Omental fat pad (tissue), 4 donors: Measurements from ENCODE around the gene GKN1. TPM values are rescaled to one million over a fixed set of nuclear protein-coding genes. Genes with fewer than 3 reads are reported as not detected.

Source experiments
- ATAC-seq: fragments of 150-250 bp; one replicate; pipeline ENCODE4 v1.9.1; 2016; ENCODE audit warnings: mild to moderate bottlenecking, moderate library complexity; ENCODE audit not compliant: low FRiP score
- DNase-seq: peaks from one replicate; pipeline ENCODE4 v3.0.0-alpha.2; 2019; ENCODE audit warnings: low spot score
- CTCF ChIP-seq, 3 donors: fragments of 450-650 bp; IDR thresholded peaks; one replicate each; pipeline ENCODE4 v1.5.1; 2016 to 2017; ENCODE audit warnings: antibody characterized with exemption in 3 of 3, mild to moderate bottlenecking in 3 of 3, moderate library complexity in 2 of 3
- total RNA-seq, 4 donors: library from RNA; depleted of rRNA; stranded (reverse); fragments of >200 nt; gene quantifications; one replicate each; pipeline ENCODE4 v1.1.0, GENCODE V29; 2016

The GKN1 gene
- total RNA-seq, 4 donors from 2014 or later = not detected

GRCh38 chr2:68959001-68959400, 15.4 kb upstream of the GKN1 start:
- no peak for DNase-seq
- TF ChIP-seq CTCF (IDR thresholded peaks at IDR 0.05) = no peak
- ATAC-seq = no peak

GRCh38 chr2:68961380-68961779, 13.1 kb upstream of the GKN1 start:
- DNase-seq (no peak), ATAC-seq (no peak)
- no peak for TF ChIP-seq CTCF (IDR thresholded peaks at IDR 0.05)

DNA sequence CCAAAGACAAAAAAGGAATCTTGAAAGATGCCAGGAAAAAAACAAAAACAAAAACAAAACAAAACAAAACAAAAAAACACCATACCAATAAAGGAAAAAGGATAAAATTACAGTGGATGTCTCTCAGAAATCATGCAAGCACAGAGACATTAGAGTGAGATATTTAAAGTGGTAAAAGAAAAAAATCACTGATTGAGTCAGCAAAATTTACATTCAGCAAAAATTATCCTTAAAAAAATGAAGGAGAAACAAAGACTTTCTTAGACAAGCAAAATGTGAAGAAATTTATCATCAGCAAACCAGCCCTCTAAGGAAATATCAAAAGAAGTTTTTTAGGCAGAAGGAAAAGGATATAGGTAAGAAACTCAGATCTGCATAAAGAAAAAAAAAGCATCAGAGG, 10.2 kb upstream of the GKN1 start:
- ATAC-seq = no peak
- no peak for TF ChIP-seq CTCF (IDR thresholded peaks at IDR 0.05)
- DNase-seq = no peak

GRCh38 chr2:68968221-68968620, 6.2 kb upstream of the GKN1 start:
- no peak for DNase-seq
- no peak for TF ChIP-seq CTCF (IDR thresholded peaks at IDR 0.05)
- ATAC-seq = no peak

DNA sequence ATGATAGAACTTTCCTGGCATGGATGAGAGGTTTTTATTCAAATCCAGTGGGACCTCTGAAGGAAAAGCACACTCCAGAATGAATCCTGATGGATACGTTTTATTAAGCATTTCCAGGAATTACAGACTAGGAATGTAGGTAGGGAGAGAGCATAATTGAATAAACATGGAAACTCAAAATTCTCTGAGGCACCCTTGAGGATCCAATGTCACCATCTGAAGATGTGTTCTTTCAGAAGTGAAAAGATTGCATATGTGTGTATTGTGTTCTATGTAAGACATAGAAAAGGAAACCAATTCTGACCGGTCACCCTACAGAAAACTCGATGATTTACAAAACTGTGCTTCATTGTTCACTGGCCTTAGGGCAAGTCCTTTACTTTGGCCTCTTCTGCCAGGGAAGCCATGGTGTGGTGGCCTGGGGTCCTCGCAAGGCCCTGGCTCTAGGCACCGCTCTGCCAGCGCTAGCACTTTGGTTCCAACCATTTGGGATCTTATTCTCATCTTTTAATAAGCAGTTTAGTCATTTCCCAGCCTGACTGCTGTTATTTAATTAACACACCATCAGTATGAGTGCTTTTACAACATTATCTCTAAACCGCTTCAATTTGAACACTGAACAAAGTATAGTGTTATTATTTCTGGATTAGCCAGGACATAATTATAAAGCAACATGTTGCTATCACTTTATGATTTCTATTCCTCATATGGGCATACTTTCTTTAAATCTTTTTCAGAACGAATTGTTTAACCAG, 4.5 kb upstream of the GKN1 start:
- no peak for ATAC-seq
- TF ChIP-seq CTCF (IDR thresholded peaks at IDR 0.05) = no peak
- DNase-seq = no peak

DNA sequence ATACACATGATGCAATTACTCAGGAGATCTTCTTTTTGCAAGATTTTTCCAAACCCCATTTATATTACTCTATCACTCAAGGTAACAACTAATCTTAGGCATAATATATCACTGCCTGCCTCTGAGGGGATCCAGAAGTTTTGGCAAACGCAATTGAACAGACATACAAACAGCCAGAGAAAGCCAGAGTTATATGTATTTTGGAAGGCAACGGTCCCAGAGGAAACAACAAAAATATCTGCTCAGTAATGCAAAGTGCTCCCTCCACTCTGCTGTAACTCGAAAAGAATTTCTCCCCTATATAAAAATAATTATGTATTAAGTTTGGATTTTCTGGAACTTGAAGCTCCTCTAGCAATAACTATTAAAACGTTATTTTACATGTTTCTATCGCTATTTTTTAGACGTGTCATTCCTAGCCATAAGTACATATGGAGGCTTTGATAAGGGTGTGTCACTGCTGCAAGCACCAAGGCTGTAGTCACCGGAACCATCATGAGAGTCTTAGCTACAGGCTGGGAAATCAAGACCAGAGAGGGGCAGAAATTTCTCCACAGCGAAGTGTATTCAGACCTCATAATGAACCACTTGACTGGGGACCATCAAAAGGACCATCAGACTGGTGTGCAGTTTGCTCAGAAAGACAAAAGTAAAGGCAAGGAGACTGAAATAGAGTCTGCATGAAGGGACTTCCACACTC, 3.7 kb upstream of the GKN1 start:
- no peak for ATAC-seq
- no peak for TF ChIP-seq CTCF (IDR thresholded peaks at IDR 0.05)
- no peak for DNase-seq
